ENCODE data around the gene SYCE1L. TPM values are rescaled to one million over a fixed set of nuclear protein-coding genes. Genes with fewer than 3 reads are reported as not detected.

SYCE1L gene
- total and polyA plus RNA-seq, 9 of the 15 experiments (the other 6 are each of a cell fraction or from before 2014, with no cell fraction given) = 0.54 to 2.7 (median 1.1) TPM; not detected in 5

- TF ChIP-seq HIVEP1 (CRISPR knock-in tag; IDR thresholded peaks at IDR 0.05) = no peak
- peak; percentile 100 for TF ChIP-seq SMC3 (conservative IDR thresholded peaks at IDR 0.05; ENCODE audit: insufficient read depth, low read depth, low read length)
- no peak; a peak in 1 of 4 replicates for TF ChIP-seq KDM4B (IDR thresholded peaks at IDR 0.05; ENCODE audit: borderline replicate concordance in 2 of 2, low read depth in 1 of 2)
- peak; percentile 42; the same call in 1 of the 2 replicates for TF ChIP-seq ATF1 (CRISPR knock-in tag; IDR thresholded peaks at IDR 0.05)
- peak; percentile 81 for TF ChIP-seq ATF1 (tag; IDR thresholded peaks at IDR 0.05)
- peak in 1 of 2 experiments; percentile 70; a peak in 1 of 4 replicates for TF ChIP-seq RCOR1 (IDR thresholded peaks at IDR 0.05; ENCODE audit: borderline replicate concordance in 1 of 2, low read depth in 2 of 2, low read length in 2 of 2)
- TF ChIP-seq RB1 (IDR thresholded peaks at IDR 0.05; ENCODE audit: low read depth) = peak; percentile 73; the same call in 1 of the 2 replicates
- peak; percentile 98 for TF ChIP-seq DEAF1 (CRISPR knock-in tag; IDR thresholded peaks at IDR 0.05)
- no peak for TF ChIP-seq E2F5 (CRISPR knock-in tag; IDR thresholded peaks at IDR 0.05)
- TF ChIP-seq UBTF (IDR thresholded peaks at IDR 0.05; ENCODE audit: borderline replicate concordance in 1 of 2, low read depth in 2 of 2, low read length in 2 of 2) = 0 out of 4 replicates have a peak, but pooled peaks of 1 of the 2 experiments have one; percentile 46
- TF ChIP-seq JUND (IDR thresholded peaks at IDR 0.05; ENCODE audit: borderline replicate concordance, low read depth, low read length) = peak; percentile 68
- TF ChIP-seq JUND (tag; IDR thresholded peaks at IDR 0.05; ENCODE audit: borderline replicate concordance, low read depth, low read length) = no peak; the same call in 2 of the 3 replicates
- TF ChIP-seq MYNN (IDR thresholded peaks at IDR 0.05) = 0 out of 2 replicates have a peak, but pooled peaks have one; percentile 31
- TF ChIP-seq MYNN (CRISPR knock-in tag; IDR thresholded peaks at IDR 0.05) = no peak
- TF ChIP-seq ATF7 (IDR thresholded peaks at IDR 0.05) = peak; percentile 76
- peak; percentile 11; the same call in 1 of the 2 replicates for TF ChIP-seq EP300 (IDR thresholded peaks at IDR 0.05; ENCODE audit: low read length)
- TF ChIP-seq XRCC5 (IDR thresholded peaks at IDR 0.05; ENCODE audit: low read depth, low read length) = peak; percentile 88
- TF ChIP-seq CREB1 (IDR thresholded peaks at IDR 0.05) = 0 out of 2 replicates have a peak, but pooled peaks have one; percentile 55
- TF ChIP-seq CREB1 (CRISPR knock-in tag; IDR thresholded peaks at IDR 0.05) = peak; percentile 85
- 0 out of 2 replicates have a peak, but pooled peaks have one; percentile 56 for TF ChIP-seq ZKSCAN1 (IDR thresholded peaks at IDR 0.05; ENCODE audit: low read depth, low read length)
- 0 out of 2 replicates have a peak, but pooled peaks have one; percentile 32 for TF ChIP-seq ZNF384 (IDR thresholded peaks at IDR 0.05; ENCODE audit: low read depth, low read length)
- peak in 1 of 3 experiments; percentile 49 for TF ChIP-seq YY1 (IDR thresholded peaks at IDR 0.05; ENCODE audit: borderline replicate concordance in 1 of 3, control insufficient read depth in 1 of 3, extremely low read depth in 1 of 3, insufficient read depth in 3 of 3, insufficient read length in 1 of 3, insufficient replicate concordance in 2 of 3, low read depth in 1 of 3, low read length in 2 of 3)
- TF ChIP-seq MECOM (CRISPR knock-in tag; IDR thresholded peaks at IDR 0.05) = no peak
- TF ChIP-seq HDAC8 (tag; IDR thresholded peaks at IDR 0.05) = no peak
- peak; percentile 94 for TF ChIP-seq STAG1 (CRISPR knock-in tag; IDR thresholded peaks at IDR 0.05; ENCODE audit: borderline replicate concordance)
Observed at GRCh38 chr16:77236063-77236511, 36.9 kb downstream of the SYCE1L start (continued).

Data from K562 (cell line).